Breast epithelium (tissue), 4 donors: ENCODE data around the gene PLXNA3. TPM values are rescaled to one million over a fixed set of nuclear protein-coding genes. Genes with fewer than 3 reads are reported as not detected.
"Not testable (repeated sequence)": the region's sequence is repeated elsewhere in the genome, so short reads cannot be mapped to it uniquely, and the experiment has no call there.

Source experiments
- DNase-seq, 2 donors: peaks; one replicate each; pipeline ENCODE4 v3.0.0-alpha.2; 2019; ENCODE audit warnings: low spot score in 2 of 2
- H3K27ac ChIP-seq, 2 donors: fragments of 200-600 bp; sonication (generic) in 1 of 2; one replicate each; pipeline ENCODE4 v1.5.1; 2016 to 2019; ENCODE audit warnings: mild to moderate bottlenecking in 1 of 2
- H3K27me3 ChIP-seq, 2 donors: fragments of 200-600 bp; sonication (generic) in 1 of 2; one replicate each; pipeline versions ENCODE4 v1.5.1 to v1.6.0; 2017 to 2019; ENCODE audit warnings: control low read depth in 1 of 2, mild to moderate bottlenecking in 1 of 2
- H3K36me3 ChIP-seq: fragments of 200-600 bp; one replicate; pipeline ENCODE4 v1.5.1; 2019
- H3K4me1 ChIP-seq, 2 donors: fragments of 200-600 bp; sonication (generic); one replicate each; pipeline ENCODE4 v1.5.1; 2016 to 2019; ENCODE audit warnings: control low read depth in 1 of 2
- H3K4me3 ChIP-seq, 3 donors: fragments of 200-600 bp; sonication (generic); 1 replicate in 2 of 3; 2 replicates in 1 of 3; pipeline ENCODE4 v1.5.1; 2016 to 2019; ENCODE audit warnings: mild to moderate bottlenecking in 3 of 3, moderate library complexity in 2 of 3
- H3K9me3 ChIP-seq, 2 donors: fragments of 200-600 bp; sonication (generic) in 1 of 2; one replicate each; pipeline ENCODE4 v1.5.1; 2016 to 2019; ENCODE audit warnings: control low read depth in 1 of 2
- POLR2A ChIP-seq: fragments of 450-650 bp; IDR thresholded peaks from one replicate; pipeline ENCODE4 v1.6.1; 2016; ENCODE audit warnings: antibody characterized with exemption, mild to moderate bottlenecking, moderate library complexity
- POLR2AphosphoS5 ChIP-seq, 3 donors: sonication (generic); formaldehyde crosslinking; IDR thresholded peaks; one replicate each; pipeline ENCODE4 v1.6.1; 2017; ENCODE audit warnings: antibody characterized with exemption in 3 of 3
- intact Hi-C: fragments of 100-400 bp; cut with DNase I; formaldehyde crosslinking; loops from one replicate; pipeline ENCODE4 v1.15.1; 2023; ENCODE audit warnings: low total_unique reads
- total RNA-seq, 3 donors: library from RNA; depleted of rRNA; stranded (reverse); fragments of >200 nt; gene quantifications; one replicate each; pipeline ENCODE4 v1.1.0, GENCODE V29; 2016
- TF ChIP-seq, protein P1 (sequence below), 3 donors: fragments of 450-650 bp; IDR thresholded peaks; one replicate each; pipeline ENCODE4 v1.5.1; 2016 to 2017; ENCODE audit warnings: antibody characterized with exemption in 3 of 3, mild to moderate bottlenecking in 3 of 3, moderate library complexity in 3 of 3

The PLXNA3 gene
- total RNA-seq, 3 donors from 2014 or later: 6.1 to 10.8 (median 10.1) TPM

DNA sequence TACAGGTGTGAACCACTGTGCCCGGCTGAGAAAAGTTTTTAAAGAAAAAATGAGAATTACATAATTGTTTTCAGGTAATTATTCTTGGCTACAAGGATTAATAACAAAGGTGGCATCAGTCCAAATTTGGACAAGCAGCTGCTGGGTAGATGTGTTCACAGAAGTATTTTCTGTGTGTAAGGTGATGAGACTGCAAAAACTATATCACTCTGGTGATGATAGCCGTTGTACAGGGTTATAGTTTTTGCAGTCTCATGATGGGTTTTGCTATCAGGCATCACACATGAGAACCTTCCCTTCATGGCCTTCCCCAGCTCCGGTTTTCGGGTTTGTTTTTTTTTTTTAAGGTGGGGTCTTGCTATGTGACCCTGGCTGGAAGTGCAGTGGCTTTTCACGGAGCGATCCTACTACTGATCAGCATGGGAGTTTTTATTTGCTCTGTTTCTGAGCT is 37.4 kb downstream of the PLXNA3 start:
- no peaks in the 10 kb centered on the region for H3K36me3 ChIP-seq
- TF ChIP-seq POLR2A (no peak), POLR2AphosphoS5 (IDR thresholded peaks at IDR 0.05) (no peak)
- TF ChIP-seq, protein P1, sequence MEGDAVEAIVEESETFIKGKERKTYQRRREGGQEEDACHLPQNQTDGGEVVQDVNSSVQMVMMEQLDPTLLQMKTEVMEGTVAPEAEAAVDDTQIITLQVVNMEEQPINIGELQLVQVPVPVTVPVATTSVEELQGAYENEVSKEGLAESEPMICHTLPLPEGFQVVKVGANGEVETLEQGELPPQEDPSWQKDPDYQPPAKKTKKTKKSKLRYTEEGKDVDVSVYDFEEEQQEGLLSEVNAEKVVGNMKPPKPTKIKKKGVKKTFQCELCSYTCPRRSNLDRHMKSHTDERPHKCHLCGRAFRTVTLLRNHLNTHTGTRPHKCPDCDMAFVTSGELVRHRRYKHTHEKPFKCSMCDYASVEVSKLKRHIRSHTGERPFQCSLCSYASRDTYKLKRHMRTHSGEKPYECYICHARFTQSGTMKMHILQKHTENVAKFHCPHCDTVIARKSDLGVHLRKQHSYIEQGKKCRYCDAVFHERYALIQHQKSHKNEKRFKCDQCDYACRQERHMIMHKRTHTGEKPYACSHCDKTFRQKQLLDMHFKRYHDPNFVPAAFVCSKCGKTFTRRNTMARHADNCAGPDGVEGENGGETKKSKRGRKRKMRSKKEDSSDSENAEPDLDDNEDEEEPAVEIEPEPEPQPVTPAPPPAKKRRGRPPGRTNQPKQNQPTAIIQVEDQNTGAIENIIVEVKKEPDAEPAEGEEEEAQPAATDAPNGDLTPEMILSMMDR (IDR thresholded peaks at IDR 0.05): no peak
- no peaks in the 10 kb centered on the region for H3K4me1 ChIP-seq
- H3K4me3 ChIP-seq: no peak overlapping the region
- H3K9me3 ChIP-seq: no peaks in the 10 kb centered on the region
- DNase-seq: no peak
- intact Hi-C loops: no loop called here
- H3K27me3 ChIP-seq: peaks cover 0 to 7% of the 10 kb centered on the region in 2 donors
- no peak overlapping the region for H3K27ac ChIP-seq

DNA sequence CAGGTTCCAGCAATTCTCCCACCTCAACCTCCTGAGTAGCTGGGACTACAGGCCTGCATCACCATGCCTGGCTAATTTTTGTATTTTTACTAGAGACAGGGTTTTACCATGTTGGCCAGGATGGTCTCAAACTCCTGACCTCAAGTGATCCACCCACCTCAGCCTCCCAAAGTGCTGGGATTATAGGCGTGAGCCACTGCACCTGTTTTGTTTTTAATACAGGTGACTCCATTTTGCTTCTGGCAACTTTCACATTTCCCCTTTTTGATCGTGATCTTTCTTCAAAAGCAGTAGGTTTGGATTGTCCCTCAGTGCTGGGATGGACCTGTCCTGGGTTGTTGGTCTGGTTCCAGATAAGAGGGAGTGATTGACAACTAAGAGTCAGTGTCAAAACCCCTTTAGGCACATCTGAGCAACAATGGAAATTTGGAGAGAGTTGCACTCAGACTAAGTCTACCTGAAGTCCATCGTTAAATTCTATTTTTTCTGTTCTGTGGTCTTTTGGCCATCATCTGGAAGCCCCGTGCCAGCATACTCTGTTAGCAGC is 38.6 kb downstream of the PLXNA3 start:
- H3K27me3 ChIP-seq, H3K9me3 ChIP-seq, H3K4me1 ChIP-seq, H3K36me3 ChIP-seq, intact Hi-C loops, H3K27ac ChIP-seq, H3K4me3 ChIP-seq, DNase-seq: not testable (repeated sequence)

DNA sequence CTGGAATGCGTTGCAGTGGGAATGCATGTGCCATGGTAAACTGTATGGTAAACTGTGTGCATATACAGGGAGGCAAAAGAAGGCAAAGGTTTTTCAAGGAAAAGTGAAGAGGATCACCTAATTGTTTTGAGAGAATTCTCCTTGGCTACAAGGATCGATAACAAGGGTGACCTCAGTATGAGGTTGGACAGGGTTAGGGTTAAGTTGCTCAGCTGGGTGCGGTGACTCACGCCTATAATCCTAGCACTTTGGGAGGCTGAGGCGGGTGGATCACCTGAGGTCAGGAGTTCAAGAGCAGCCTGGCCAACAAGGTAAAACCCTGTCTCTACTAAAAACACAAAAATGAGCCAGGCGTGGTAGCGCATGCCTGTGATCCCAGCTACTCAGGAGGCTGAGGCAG is 43.3 kb downstream of the PLXNA3 start:
- H3K4me1 ChIP-seq, DNase-seq, H3K9me3 ChIP-seq, H3K27ac ChIP-seq, H3K36me3 ChIP-seq, H3K4me3 ChIP-seq, intact Hi-C loops: not testable (repeated sequence)
- H3K27me3 ChIP-seq: peaks cover 0 to 17% of the 10 kb centered on the region in 2 donors

DNA sequence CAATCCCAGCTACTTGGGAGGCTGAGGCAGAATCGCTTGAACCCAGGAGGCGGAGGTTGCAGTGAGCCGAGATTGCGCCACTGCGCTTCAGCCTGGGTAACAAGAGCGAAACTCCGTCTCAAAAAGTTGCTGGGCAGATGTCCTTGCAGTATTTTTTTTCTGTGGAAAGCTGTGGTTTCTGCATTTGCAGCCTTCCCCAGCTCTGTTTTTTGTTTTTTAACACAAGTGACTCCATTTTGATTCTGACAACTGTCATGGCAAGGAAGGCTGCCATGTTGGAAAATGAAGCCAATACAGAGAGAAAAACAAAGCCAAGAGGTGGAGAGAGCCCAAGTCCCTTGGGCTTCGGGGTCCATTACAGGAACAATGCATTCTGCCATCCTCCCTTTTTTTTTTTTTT is 44.0 kb downstream of the PLXNA3 start:
- TF ChIP-seq, protein P1 (IDR thresholded peaks at IDR 0.05): no peak
- TF ChIP-seq POLR2A (no peak), POLR2AphosphoS5 (IDR thresholded peaks at IDR 0.05) (no peak)
- no peak overlapping the region for H3K27ac ChIP-seq
- DNase-seq: no peak
- H3K27me3 ChIP-seq: peaks cover 0 to 24% of the 10 kb centered on the region in 2 donors
- intact Hi-C loops: no loop called here
- H3K9me3 ChIP-seq: no peaks in the 10 kb centered on the region
- H3K36me3 ChIP-seq: no peaks in the 10 kb centered on the region
- H3K4me1 ChIP-seq: no peaks in the 10 kb centered on the region
- no peak overlapping the region for H3K4me3 ChIP-seq

DNA sequence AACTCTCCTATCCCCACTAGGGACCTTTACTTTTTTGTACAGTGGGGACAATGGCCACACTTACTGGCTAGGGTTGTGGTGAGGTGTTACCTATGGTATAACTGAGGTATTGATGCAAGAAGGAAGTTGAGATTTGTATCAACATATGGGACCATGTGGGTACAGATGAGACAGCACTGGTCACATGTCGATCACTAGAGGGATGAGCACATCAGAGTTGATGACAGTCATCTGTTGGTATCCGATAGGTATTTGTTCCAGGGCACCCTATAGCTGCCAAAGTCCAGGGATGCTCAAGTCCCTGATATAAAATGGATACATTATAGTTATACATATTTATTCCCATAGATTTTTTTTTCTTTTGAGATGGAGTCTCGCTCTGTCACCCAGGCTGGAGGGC is 44.9 kb downstream of the PLXNA3 start:
- intact Hi-C loops: no loop called here
- TF ChIP-seq POLR2AphosphoS5 (IDR thresholded peaks at IDR 0.05): no peak
- no peak for TF ChIP-seq POLR2A
- TF ChIP-seq, protein P1 (IDR thresholded peaks at IDR 0.05): no peak
- Histone ChIP-seq H3K4me1 (no peaks in the 10 kb centered on the region), H3K27ac (no peak overlapping the region), H3K9me3 (no peaks in the 10 kb centered on the region), H3K4me3 (no peak overlapping the region), H3K27me3 (peaks cover 0 to 32% of the 10 kb centered on the region in 2 donors), H3K36me3 (no peaks in the 10 kb centered on the region)
- DNase-seq: no peak

DNA sequence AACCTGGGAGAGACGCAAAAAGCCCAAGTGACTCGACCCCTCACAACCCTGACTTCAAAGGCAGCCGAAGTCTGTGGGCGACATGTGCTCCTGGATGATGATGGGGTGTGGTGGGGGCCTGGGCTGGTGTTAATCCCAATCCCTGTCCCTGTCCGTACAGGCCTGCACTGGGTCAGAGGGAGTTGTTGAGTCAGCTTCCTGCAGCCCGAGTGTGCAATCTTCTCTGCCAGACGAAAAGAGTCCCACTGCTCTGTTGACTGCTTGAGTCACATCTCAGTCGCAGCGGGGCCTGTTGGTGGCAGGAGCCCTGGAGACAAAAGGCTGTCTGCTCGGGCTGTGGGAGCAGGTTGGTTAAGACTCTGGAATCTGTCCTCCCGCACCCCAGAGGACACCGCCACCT is 47.7 kb downstream of the PLXNA3 start:
- no peak for TF ChIP-seq POLR2AphosphoS5 (IDR thresholded peaks at IDR 0.05)
- TF ChIP-seq, protein P1 (IDR thresholded peaks at IDR 0.05): no peak
- peaks cover 0 to 11% of the 10 kb centered on the region in 2 donors for H3K9me3 ChIP-seq
- H3K4me3 ChIP-seq: no peak overlapping the region
- intact Hi-C loops: no loop called here
- DNase-seq: no peak
- H3K27me3 ChIP-seq: peaks cover 0 to 37% of the 10 kb centered on the region in 2 donors
- H3K27ac ChIP-seq: no peak overlapping the region
- no peaks in the 10 kb centered on the region for H3K36me3 ChIP-seq
- no peaks in the 10 kb centered on the region for H3K4me1 ChIP-seq
